CMK (cell line): Measurements from ENCODE around the gene LTBP2.
A peak's percentile ranks its signal among the peaks of the same experiment; 100 is the strongest.

Source experiments
- DNase-seq: peaks from one replicate; pipeline ENCODE4 v3.0.0-alpha.2; 2010; ENCODE audit warnings: low read depth

Gene LTBP2

GRCh38 chr14:74612350-74613021 is 449 bp upstream of the LTBP2 start:
- no peak for DNase-seq

GRCh38 chr14:74610866-74611649 is 979 bp downstream of the LTBP2 start:
- DNase-seq = no peak

- no peak for DNase-seq
Measured at GRCh38 chr14:74610199-74610865, 1.7 kb downstream of the LTBP2 start.

GRCh38 chr14:74609721-74610120 is 2.3 kb downstream of the LTBP2 start:
- DNase-seq = no peak

GRCh38 chr14:74608959-74609611 is 3.0 kb downstream of the LTBP2 start:
- DNase-seq = peak; percentile 58

- no peak for DNase-seq
Measured at GRCh38 chr14:74606727-74607126, 5.3 kb downstream of the LTBP2 start.

GRCh38 chr14:74605531-74606223 is 6.4 kb downstream of the LTBP2 start:
- DNase-seq = no peak

- no peak for DNase-seq
Measured at GRCh38 chr14:74604911-74605310, 7.1 kb downstream of the LTBP2 start.

GRCh38 chr14:74604157-74604556 is 7.9 kb downstream of the LTBP2 start:
- DNase-seq = no peak

GRCh38 chr14:74601982-74602381 is 10.1 kb downstream of the LTBP2 start:
- no peak for DNase-seq

GRCh38 chr14:74599946-74600345 is 12.1 kb downstream of the LTBP2 start:
- no peak for DNase-seq

- no peak for DNase-seq
Measured at GRCh38 chr14:74599321-74599761, 12.7 kb downstream of the LTBP2 start.

GRCh38 chr14:74596741-74597450 is 15.1 kb downstream of the LTBP2 start:
- no peak for DNase-seq

- no peak for DNase-seq
Measured at GRCh38 chr14:74595006-74595735, 16.9 kb downstream of the LTBP2 start.

- no peak for DNase-seq
Measured at GRCh38 chr14:74594606-74595005, 17.4 kb downstream of the LTBP2 start.

GRCh38 chr14:74594029-74594428 is 18.0 kb downstream of the LTBP2 start:
- no peak for DNase-seq

- DNase-seq = no peak
Measured at GRCh38 chr14:74593241-74593953, 18.6 kb downstream of the LTBP2 start.

- no peak for DNase-seq
Measured at GRCh38 chr14:74592476-74593201, 19.4 kb downstream of the LTBP2 start.

GRCh38 chr14:74591899-74592298 is 20.1 kb downstream of the LTBP2 start:
- no peak for DNase-seq
